Measurements from ENCODE around the gene CGAS.

Gene CGAS

GRCh38 chr6:73395875-73396274, 56.2 kb downstream of the CGAS start:
- TF ChIP-seq POLR2AphosphoS5 (IDR thresholded peaks at IDR 0.05; ENCODE audit: low read depth, low read length), result no peak
- TF ChIP-seq FOXP2 (optimal IDR thresholded peaks at IDR 0.05; ENCODE audit: borderline replicate concordance, extremely low read depth, extremely low read length, insufficient read depth), result no peak
- TF ChIP-seq TAF1 (IDR thresholded peaks at IDR 0.05; ENCODE audit: borderline replicate concordance, insufficient read depth, low read length), result no peak
- no peak for TF ChIP-seq REST (IDR thresholded peaks at IDR 0.05; ENCODE audit: insufficient read depth in 1 of 2, low read depth in 2 of 2, low read length in 2 of 2)
- no peak for TF ChIP-seq SIN3A (IDR thresholded peaks at IDR 0.05; ENCODE audit: borderline replicate concordance, insufficient read depth, low read length)

GRCh38 chr6:73394577-73395354, 57.3 kb downstream of the CGAS start, which contains the start of gene DDX43:
DDX43 (plus strand) TSS chr6:73394828; CDS start chr6:73394906, 78 bp downstream.
- no peak for TF ChIP-seq FOXP2 (optimal IDR thresholded peaks at IDR 0.05; ENCODE audit: borderline replicate concordance, extremely low read depth, extremely low read length, insufficient read depth)
- TF ChIP-seq TAF1 (IDR thresholded peaks at IDR 0.05; ENCODE audit: borderline replicate concordance, insufficient read depth, low read length), result no peak
- no peak for TF ChIP-seq POLR2AphosphoS5 (IDR thresholded peaks at IDR 0.05; ENCODE audit: low read depth, low read length)
- no peak for TF ChIP-seq REST (IDR thresholded peaks at IDR 0.05; ENCODE audit: insufficient read depth in 1 of 2, low read depth in 2 of 2, low read length in 2 of 2)
- TF ChIP-seq SIN3A (IDR thresholded peaks at IDR 0.05; ENCODE audit: borderline replicate concordance, insufficient read depth, low read length), result no peak

- TF ChIP-seq FOXP2 (optimal IDR thresholded peaks at IDR 0.05; ENCODE audit: borderline replicate concordance, extremely low read depth, extremely low read length, insufficient read depth), result no peak
- TF ChIP-seq POLR2AphosphoS5 (IDR thresholded peaks at IDR 0.05; ENCODE audit: low read depth, low read length), result no peak
- TF ChIP-seq SIN3A (IDR thresholded peaks at IDR 0.05; ENCODE audit: borderline replicate concordance, insufficient read depth, low read length), result no peak
- TF ChIP-seq TAF1 (IDR thresholded peaks at IDR 0.05; ENCODE audit: borderline replicate concordance, insufficient read depth, low read length), result no peak
- no peak for TF ChIP-seq REST (IDR thresholded peaks at IDR 0.05; ENCODE audit: insufficient read depth in 1 of 2, low read depth in 2 of 2, low read length in 2 of 2)
Observed at GRCh38 chr6:73393278-73393677, 58.8 kb downstream of the CGAS start.

- TF ChIP-seq SIN3A (IDR thresholded peaks at IDR 0.05; ENCODE audit: borderline replicate concordance, insufficient read depth, low read length), result no peak
- no peak for TF ChIP-seq TAF1 (IDR thresholded peaks at IDR 0.05; ENCODE audit: borderline replicate concordance, insufficient read depth, low read length)
- TF ChIP-seq POLR2AphosphoS5 (IDR thresholded peaks at IDR 0.05; ENCODE audit: low read depth, low read length), result no peak
- no peak for TF ChIP-seq REST (IDR thresholded peaks at IDR 0.05; ENCODE audit: insufficient read depth in 1 of 2, low read depth in 2 of 2, low read length in 2 of 2)
- no peak for TF ChIP-seq FOXP2 (optimal IDR thresholded peaks at IDR 0.05; ENCODE audit: borderline replicate concordance, extremely low read depth, extremely low read length, insufficient read depth)
Observed at GRCh38 chr6:73391675-73392074, 60.4 kb downstream of the CGAS start.
